Ramos (cell line): ENCODE measurements around the gene COL5A1.

ENCODE experiments used
- in situ Hi-C: fragments of 300-500 bp; cut with MboI; formaldehyde crosslinking; loops from one replicate; pipeline ENCODE4 v1.14.3; 2022; ENCODE audit warnings: low sequenced_read_pairs; ENCODE audit not compliant: unreplicated experiment

The COL5A1 gene

GRCh38 chr9:134879664-134880483, 238.3 kb downstream of the COL5A1 start:
- in situ Hi-C loops, result no loop called here

GRCh38 chr9:134880484-134881312, 239.1 kb downstream of the COL5A1 start, which contains the start of gene FCN2:
FCN2 (plus strand) TSS chr9:134880810; CDS start chr9:134880822, 12 bp downstream.
- in situ Hi-C loops, result no loop called here

GRCh38 chr9:134881313-134881670, 239.7 kb downstream of the COL5A1 start:
- in situ Hi-C loops, result no loop called here

GRCh38 chr9:134882204-134882785, 240.7 kb downstream of the COL5A1 start:
- in situ Hi-C loops, result no loop called here

- in situ Hi-C loops, result no loop called here
These were observed 241.6 kb downstream of the COL5A1 start for GRCh38 chr9:134883040-134883782.

- in situ Hi-C loops, result no loop called here
These were observed 242.9 kb downstream of the COL5A1 start for GRCh38 chr9:134884492-134884891.

- in situ Hi-C loops, result no loop called here
These were observed 243.5 kb downstream of the COL5A1 start for GRCh38 chr9:134885001-134885678.

- in situ Hi-C loops, result no loop called here
These were observed 244.2 kb downstream of the COL5A1 start for GRCh38 chr9:134885679-134886412.

- in situ Hi-C loops, result no loop called here
These were observed 244.9 kb downstream of the COL5A1 start for GRCh38 chr9:134886413-134886913.

- in situ Hi-C loops, result no loop called here
These were observed 245.6 kb downstream of the COL5A1 start for GRCh38 chr9:134887219-134887618.

- in situ Hi-C loops, result no loop called here
These were observed 246.3 kb downstream of the COL5A1 start for GRCh38 chr9:134887686-134888602.

GRCh38 chr9:134888603-134889190, 247.1 kb downstream of the COL5A1 start:
- in situ Hi-C loops, result no loop called here

GRCh38 chr9:134889386-134890154, 248.0 kb downstream of the COL5A1 start:
- in situ Hi-C loops, result no loop called here

GRCh38 chr9:134890155-134890495, 248.5 kb downstream of the COL5A1 start:
- in situ Hi-C loops, result no loop called here

GRCh38 chr9:134891053-134891452, 249.4 kb downstream of the COL5A1 start:
- in situ Hi-C loops, result no loop called here

- in situ Hi-C loops, result no loop called here
These were observed 250.1 kb downstream of the COL5A1 start for GRCh38 chr9:134891713-134892112.

- in situ Hi-C loops, result no loop called here
These were observed 250.6 kb downstream of the COL5A1 start for GRCh38 chr9:134892221-134892620.
